ENCODE data around the gene HTT-AS.
"Not testable (repeated sequence)": the region's sequence is repeated elsewhere in the genome, so short reads cannot be mapped to it uniquely, and the experiment has no call there.

The HTT-AS gene

GRCh38 chr4:3051141-3051897 lies 23.0 kb downstream of the HTT-AS start:
- DNase-seq (ENCODE audit: low spot score) = not testable (repeated sequence)

GRCh38 chr4:3047464-3048286 lies 26.7 kb downstream of the HTT-AS start:
- DNase-seq (ENCODE audit: low spot score) = peak; percentile 66

DNA sequence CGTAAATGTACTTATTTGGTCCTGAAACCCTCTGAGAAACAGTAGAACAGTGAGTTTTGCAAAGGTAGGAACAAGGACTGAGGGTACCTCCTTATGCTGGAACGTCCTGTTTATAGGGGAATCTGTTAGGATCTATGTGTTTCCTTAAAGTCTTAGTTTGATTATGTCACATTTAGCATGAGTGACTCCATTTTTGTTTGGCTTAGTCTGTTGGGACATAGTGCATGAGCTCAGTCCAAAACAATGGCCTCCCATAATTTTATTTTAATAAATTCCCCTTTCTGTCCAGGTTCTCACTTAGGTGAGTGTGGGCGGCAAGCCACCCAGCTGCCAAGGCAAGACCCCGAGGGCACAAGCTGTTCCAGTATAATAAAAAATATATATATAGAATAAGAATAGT lies 27.7 kb downstream of the HTT-AS start:
- no peak for DNase-seq (ENCODE audit: low spot score)

DNA sequence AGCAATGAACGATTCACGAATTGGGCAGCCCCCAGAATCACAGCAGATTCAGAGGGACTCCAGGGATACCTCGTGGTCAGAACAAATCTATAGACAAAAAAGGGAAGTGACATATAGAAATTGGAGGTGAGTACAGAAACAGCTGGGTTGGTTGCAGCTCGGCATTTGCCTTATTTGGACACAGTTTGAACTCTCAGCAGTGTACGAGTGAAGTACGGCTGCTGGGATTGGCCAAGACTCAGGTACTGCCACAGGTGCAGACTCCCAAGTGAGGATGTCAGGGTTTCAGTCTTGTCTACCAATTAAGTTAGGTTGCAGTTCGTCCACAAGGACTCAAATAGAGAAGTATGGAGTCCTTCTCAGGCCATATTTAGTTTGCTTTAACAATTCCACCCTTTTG lies 28.2 kb downstream of the HTT-AS start:
- DNase-seq (ENCODE audit: low spot score) = no peak

DNA sequence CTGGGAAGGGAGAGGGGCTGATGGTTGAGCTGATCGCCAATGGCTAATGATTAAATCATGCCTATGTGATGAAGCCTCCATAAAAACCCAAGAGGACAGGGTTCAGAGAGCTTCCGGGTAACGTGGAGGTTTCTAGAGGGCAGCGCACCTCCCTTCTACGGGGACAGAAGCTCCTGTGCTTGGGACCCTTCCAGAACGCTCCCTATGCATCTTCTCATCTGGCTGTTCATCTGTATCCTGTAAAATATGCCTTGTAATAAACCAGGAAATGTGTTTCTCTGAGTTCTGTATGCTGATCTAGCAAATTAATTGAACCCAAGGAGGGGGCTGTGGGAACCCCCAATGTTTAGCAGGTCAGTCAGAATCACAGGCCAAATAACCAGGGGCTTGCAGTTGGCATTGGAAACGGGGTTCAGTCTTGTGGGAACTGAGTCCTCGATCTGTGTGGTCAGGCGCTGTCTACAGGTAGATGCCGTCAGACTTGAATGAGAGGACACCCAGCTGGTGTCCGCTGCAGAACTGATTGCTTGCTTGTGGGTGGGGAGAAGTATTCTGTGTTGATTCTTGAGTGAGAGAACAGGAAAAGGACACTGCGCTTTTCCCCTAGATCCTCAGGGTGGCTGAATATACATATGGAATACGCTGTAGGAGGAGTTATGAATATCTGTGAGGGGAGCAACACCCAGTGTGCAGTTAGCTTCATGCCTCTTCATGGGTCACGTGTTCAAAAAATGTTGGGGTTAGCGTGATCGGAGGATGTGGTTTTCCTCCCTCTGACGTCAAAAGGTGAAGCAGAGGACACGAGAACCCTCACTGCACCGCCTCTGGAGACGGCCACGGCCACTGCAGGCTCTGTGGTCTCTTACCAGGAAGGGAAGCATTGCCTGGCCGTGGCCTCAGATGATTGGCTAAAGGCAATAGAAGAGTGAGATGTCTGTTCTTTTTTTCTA lies 29.2 kb downstream of the HTT-AS start:
- no peak for DNase-seq (ENCODE audit: low spot score)

- no peak for DNase-seq (ENCODE audit: low spot score)
Observed at GRCh38 chr4:3043282-3044020, 30.9 kb downstream of the HTT-AS start.

DNA sequence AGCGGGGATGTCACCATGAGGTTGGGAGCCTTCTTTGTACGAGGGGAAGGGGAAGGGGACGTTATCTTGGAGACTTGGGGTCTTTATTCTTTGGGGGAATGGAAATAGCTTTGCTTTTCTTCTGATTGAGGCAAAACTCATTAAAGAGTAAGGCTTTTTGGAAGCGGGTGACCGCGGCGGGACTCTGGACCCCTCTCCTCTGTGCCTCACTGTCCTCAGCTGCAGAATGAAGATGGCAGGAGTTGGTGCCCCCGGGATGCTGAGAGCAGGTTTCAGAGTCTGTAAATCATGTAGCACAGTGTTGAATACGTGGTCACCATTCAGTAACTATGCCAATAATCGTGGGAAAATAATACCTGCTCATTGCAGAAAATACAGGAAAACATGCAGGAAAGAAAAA lies 32.1 kb downstream of the HTT-AS start:
- DNase-seq (ENCODE audit: low spot score) = no peak

DNA sequence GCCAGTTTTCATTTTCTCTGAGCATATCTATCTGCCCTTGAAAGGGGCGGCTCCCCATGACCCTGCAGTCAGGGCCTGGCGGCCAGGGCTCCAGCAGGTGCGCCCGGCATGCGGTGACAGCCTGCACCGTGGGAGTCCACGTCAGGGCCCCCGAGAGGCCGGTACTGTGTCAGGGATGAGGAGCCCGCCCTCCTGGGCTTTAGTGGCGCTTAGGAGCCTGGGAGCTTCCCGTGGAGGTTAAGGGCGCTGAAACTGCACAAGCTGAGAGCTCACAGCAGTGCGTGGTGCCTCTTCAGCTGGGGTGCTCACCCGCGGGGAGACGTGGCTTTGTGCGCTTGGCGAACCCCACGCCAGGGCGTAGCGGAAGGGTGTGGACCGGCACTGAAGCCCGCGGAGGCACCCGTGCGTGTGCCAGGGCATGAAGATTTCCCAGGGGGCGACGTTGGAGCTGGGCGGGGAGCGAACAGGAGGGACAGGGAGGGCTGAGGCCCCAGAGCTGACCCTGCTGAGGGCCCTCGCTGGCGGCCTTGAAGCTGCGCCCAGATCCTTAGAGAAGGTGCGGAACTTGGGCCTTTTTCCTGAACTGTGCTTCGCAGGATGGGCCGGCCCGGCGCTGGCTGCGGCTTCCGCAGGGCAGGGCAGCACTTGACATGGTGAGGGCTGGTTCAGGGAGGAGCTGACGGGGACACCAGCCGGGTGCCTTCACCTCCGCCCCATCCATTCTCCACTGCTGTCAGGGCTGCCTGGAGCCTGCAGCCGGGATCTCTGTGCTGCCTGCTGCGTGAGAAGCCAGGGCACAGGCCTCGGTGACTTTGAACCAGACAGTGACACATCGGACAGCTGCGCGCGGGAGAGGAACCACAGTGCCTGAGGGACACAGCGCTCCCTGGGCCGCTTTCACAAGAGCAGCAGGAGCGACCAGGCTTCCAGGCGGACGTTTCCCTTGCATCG lies 32.9 kb downstream of the HTT-AS start:
- DNase-seq (ENCODE audit: low spot score) = peak; percentile 39

DNA sequence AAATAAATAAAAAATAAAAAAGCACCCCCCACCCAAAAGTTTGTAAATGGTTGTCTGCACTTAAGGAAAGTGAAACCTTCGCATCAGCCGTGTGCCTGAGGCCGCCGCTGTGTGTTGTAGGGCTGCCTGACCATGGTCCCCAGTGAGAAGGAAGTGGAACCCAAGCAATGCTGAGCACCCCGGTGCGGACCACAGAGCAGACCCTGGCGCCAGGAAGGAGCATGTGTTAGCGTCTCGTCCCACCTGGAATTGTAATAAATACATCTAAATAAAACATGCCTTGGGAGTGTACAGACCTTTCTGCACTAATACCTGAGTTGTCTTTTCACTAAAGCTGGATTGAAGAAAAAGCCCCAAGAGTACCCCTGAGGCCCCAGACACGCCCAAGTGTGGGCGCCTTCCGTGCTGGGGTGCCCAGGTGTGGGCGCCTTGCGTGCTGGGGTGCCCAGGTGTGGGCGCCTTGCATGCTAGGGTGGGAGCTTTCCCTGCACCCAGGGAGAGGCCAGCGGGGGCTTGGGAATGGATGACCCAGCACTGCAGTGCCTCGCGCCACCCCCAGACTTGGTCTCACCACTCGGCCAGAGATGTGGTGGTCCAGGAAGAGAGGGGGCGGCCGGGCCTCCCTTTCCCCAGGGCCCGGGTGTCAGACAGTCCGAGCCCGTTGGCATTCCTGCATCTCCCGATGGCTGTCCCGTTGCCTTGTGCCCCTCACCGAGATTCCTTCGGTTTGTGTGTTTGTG lies 33.7 kb downstream of the HTT-AS start:
- no peak for DNase-seq (ENCODE audit: low spot score)

DNA sequence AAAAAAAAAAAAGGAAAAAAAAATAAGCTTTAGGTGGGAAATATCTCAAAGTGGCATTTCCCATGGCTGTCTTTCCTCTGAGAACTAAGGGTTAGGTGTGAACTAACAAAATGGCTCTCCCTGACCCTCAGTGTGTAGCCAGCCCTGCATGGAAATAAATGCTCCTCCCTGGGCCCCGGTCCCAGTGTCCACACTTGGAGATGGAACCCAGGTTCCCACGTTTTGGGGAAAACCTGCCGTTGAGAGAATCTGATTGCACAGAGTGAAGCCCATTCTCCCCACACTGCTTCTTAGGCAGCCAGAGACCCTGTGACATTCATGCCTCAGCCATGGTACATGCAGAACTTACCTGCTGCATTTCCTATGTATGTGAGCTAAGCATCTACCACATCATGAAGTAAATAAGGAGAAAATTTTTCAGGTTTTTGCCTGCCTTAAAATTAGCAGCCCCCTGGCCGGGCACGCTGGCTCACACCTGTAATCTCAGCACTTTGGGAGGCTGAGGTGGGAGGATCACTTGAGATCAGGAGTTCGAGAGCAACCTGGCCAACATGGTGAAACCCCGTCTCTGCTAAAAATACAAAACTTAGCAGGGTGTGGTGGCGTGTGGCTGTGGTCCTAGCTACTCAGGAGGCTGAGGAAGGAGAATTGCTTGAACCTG lies 34.5 kb downstream of the HTT-AS start:
- DNase-seq (ENCODE audit: low spot score) = no peak

- no peak for DNase-seq (ENCODE audit: low spot score)
Observed at GRCh38 chr4:3037957-3038461, 36.3 kb downstream of the HTT-AS start.

GRCh38 chr4:3036131-3036952 lies 38.0 kb downstream of the HTT-AS start:
- DNase-seq (ENCODE audit: low spot score) = no peak

GRCh38 chr4:3035674-3036073 lies 38.7 kb downstream of the HTT-AS start:
- no peak for DNase-seq (ENCODE audit: low spot score)

DNA sequence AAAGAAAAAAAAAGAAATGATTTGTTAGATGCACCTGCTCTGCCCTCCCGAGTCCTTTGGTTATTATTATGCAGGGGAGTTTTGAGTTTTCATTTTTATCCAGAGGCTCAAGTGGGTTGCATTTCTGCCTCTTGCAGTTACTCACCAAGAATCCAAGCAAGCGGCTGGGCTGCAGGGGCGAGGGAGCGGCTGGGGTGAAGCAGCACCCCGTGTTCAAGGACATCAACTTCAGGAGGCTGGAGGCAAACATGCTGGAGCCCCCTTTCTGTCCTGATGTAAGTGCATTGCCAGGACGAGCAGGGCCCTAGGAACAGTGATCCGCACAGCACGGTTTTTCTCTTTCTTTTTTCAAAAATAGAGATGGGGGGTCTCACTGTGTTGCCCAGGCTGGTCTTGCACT lies 39.1 kb downstream of the HTT-AS start:
- no peak for DNase-seq (ENCODE audit: low spot score)

GRCh38 chr4:3034231-3034630 lies 40.1 kb downstream of the HTT-AS start:
- no peak for DNase-seq (ENCODE audit: low spot score)

- peak; percentile 53 for DNase-seq (ENCODE audit: low spot score)
Observed at GRCh38 chr4:3031357-3032082, 42.8 kb downstream of the HTT-AS start.
